Measurements from ENCODE around the gene ATP11C. TPM values are rescaled to one million over a fixed set of nuclear protein-coding genes. Genes with fewer than 3 reads are reported as not detected.
"Not testable (repeated sequence)": the region's sequence is repeated elsewhere in the genome, so short reads cannot be mapped to it uniquely, and the experiment has no call there.

The ATP11C gene
- total RNA-seq, 4 donors from 2014 or later, result 35.6 to 67.9 (median 52.4) TPM

GRCh38 chrX:139971394-139971749 is 38.5 kb upstream of the ATP11C start:
- H3K4me3 ChIP-seq, result no peak overlapping the region
- H3K4me1 ChIP-seq, result no peaks in the 10 kb centered on the region
- no peak for DNase-seq
- no peaks in the 10 kb centered on the region for H3K27me3 ChIP-seq
- H3K36me3 ChIP-seq, result no peaks in the 10 kb centered on the region
- intact Hi-C loops (cut with DNase I; ENCODE audit: low total_unique reads), result no loop called here
- H3K27ac ChIP-seq, result no peak overlapping the region
- no peaks in the 10 kb centered on the region for H3K9me3 ChIP-seq
- TF ChIP-seq, protein P1, sequence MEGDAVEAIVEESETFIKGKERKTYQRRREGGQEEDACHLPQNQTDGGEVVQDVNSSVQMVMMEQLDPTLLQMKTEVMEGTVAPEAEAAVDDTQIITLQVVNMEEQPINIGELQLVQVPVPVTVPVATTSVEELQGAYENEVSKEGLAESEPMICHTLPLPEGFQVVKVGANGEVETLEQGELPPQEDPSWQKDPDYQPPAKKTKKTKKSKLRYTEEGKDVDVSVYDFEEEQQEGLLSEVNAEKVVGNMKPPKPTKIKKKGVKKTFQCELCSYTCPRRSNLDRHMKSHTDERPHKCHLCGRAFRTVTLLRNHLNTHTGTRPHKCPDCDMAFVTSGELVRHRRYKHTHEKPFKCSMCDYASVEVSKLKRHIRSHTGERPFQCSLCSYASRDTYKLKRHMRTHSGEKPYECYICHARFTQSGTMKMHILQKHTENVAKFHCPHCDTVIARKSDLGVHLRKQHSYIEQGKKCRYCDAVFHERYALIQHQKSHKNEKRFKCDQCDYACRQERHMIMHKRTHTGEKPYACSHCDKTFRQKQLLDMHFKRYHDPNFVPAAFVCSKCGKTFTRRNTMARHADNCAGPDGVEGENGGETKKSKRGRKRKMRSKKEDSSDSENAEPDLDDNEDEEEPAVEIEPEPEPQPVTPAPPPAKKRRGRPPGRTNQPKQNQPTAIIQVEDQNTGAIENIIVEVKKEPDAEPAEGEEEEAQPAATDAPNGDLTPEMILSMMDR (IDR thresholded peaks at IDR 0.05), result no peak
- TF ChIP-seq POLR2A (IDR thresholded peaks at IDR 0.05), result no peak

DNA sequence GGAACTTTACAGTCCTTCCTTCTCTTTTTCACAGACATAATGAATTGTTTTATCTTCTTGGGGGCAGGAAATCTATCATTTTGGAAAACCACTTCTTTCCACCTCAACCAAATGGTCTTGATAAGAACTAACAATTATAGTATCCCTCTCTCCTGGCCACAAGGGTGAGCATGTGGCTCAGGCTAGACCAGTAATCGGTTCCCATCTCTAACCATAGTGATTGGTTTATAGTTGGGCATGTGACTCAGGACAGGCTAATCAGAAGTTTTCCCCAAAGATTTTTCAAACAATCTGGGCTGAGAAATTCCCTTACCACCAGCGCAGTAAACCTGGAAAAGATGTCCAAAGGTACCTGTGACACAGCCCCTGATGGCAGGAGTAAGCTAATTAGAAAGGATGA is 36.4 kb upstream of the ATP11C start:
- Histone ChIP-seq H3K36me3 (no peaks in the 10 kb centered on the region), H3K27me3 (no peaks in the 10 kb centered on the region), H3K4me3 (no peak overlapping the region), H3K27ac (no peak overlapping the region), H3K9me3 (no peaks in the 10 kb centered on the region), H3K4me1 (no peaks in the 10 kb centered on the region)
- DNase-seq, result no peak
- intact Hi-C loops (cut with DNase I; ENCODE audit: low total_unique reads), result no loop called here
- TF ChIP-seq, protein P1 (IDR thresholded peaks at IDR 0.05), result no peak
- TF ChIP-seq POLR2A (IDR thresholded peaks at IDR 0.05), result no peak

- no peak for DNase-seq
- no peaks in the 10 kb centered on the region for H3K9me3 ChIP-seq
- H3K4me1 ChIP-seq, result no peaks in the 10 kb centered on the region
- TF ChIP-seq, protein P1 (IDR thresholded peaks at IDR 0.05), result no peak
- TF ChIP-seq POLR2A (IDR thresholded peaks at IDR 0.05), result no peak
- H3K4me3 ChIP-seq, result no peak overlapping the region
- H3K27me3 ChIP-seq, result no peaks in the 10 kb centered on the region
- intact Hi-C loops (cut with DNase I; ENCODE audit: low total_unique reads), result no loop called here
- no peak overlapping the region for H3K27ac ChIP-seq
- no peaks in the 10 kb centered on the region for H3K36me3 ChIP-seq
These were observed 34.9 kb upstream of the ATP11C start for GRCh38 chrX:139967750-139968149.

DNA sequence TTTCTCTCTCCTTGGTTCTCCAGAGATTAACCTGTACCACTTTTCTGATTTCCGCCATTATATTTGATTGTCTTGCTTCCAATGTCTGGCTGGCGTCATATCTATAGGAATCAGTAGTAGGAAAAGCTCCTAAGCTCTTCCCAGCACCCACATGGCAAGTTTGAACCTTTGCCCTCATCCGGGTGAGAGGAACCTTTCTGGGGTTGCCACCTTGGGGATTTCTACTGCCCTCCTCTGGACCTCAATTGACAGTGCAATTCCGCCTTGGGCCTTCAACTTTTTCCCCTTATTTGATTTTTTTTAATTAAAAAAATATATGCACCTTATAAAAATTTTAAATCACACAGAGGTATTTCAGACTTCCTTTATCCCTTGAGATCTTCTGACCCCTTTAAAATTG is 34.4 kb upstream of the ATP11C start:
- Histone ChIP-seq H3K27ac (no peak overlapping the region), H3K36me3 (no peaks in the 10 kb centered on the region), H3K27me3 (no peaks in the 10 kb centered on the region), H3K9me3 (no peaks in the 10 kb centered on the region), H3K4me1 (no peaks in the 10 kb centered on the region), H3K4me3 (no peak overlapping the region)
- TF ChIP-seq, protein P1 (IDR thresholded peaks at IDR 0.05), result no peak
- TF ChIP-seq POLR2A (IDR thresholded peaks at IDR 0.05), result no peak
- DNase-seq, result no peak
- intact Hi-C loops (cut with DNase I; ENCODE audit: low total_unique reads), result no loop called here

DNA sequence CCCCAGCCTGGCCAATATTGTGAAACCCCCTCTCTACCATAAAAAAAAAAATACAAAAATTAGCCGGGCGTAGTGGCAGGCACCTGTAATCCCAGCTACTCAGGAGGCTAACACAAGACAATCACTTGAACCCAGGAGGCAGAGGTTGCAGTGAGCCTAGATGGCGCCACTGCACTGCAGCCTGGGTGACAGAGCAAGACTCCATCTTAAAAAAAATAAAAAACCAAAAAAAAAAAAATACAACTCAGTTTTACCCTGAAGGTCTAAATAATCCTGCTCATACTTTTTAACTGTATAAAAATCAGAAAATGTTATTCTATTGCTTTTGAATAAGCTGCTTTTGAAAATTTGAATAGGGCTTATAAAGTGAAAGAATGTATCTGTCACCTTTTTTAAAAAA is 33.3 kb upstream of the ATP11C start:
- H3K9me3 ChIP-seq; DNase-seq; H3K36me3 ChIP-seq; H3K27ac ChIP-seq; H3K4me1 ChIP-seq; H3K27me3 ChIP-seq; H3K4me3 ChIP-seq; intact Hi-C loops (cut with DNase I; ENCODE audit: low total_unique reads): not testable (repeated sequence)

GRCh38 chrX:139965421-139965820 is 32.6 kb upstream of the ATP11C start, which contains the start of gene CXorf66:
CXorf66 (minus strand) TSS chrX:139965521; CDS start chrX:139965496, 25 bp downstream.
- Histone ChIP-seq H3K27ac (no peak within 1 kb of the TSS), H3K4me3 (no peak within 1 kb of the TSS), H3K4me1 (no peaks in the 10 kb centered on the region), H3K36me3 (no peaks in the 10 kb centered on the region), H3K9me3 (no peaks in the 10 kb centered on the region), H3K27me3 (no peaks in the 10 kb centered on the region)
- DNase-seq, result no peak
- TF ChIP-seq, protein P1 (IDR thresholded peaks at IDR 0.05), result no peak
- no peak for TF ChIP-seq POLR2A (IDR thresholded peaks at IDR 0.05)
- intact Hi-C loops (cut with DNase I; ENCODE audit: low total_unique reads), result no loop called here

DNA sequence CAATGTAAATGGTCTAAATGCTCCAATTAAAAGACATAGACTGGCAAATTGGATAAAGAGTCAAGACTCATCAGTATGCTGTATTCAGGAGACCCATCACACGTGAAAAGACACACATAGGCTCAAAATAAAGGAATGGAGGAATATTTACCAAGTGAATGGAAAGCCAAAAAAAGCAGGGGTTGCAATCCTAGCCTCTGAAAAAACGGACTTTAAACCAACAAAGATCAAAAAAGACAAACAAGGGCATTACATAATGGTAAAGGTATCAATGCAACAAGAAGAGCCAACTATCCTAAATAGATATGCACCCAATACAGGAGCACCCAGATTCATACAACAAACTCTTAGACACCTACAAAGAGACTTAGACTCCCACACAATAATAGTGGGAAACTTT is 28.2 kb upstream of the ATP11C start:
- H3K27ac ChIP-seq; DNase-seq; intact Hi-C loops (cut with DNase I; ENCODE audit: low total_unique reads); H3K4me3 ChIP-seq; H3K4me1 ChIP-seq; H3K9me3 ChIP-seq; H3K36me3 ChIP-seq; H3K27me3 ChIP-seq: not testable (repeated sequence)

Measured in uterus (tissue), 4 donors.